LNCaP clone FGC (cell line): ENCODE data around the gene ATP5PO.
"Not testable (repeated sequence)": the region's sequence is repeated elsewhere in the genome, so short reads cannot be mapped to it uniquely, and the experiment has no call there.

Experiments
- DNase-seq: peaks from one replicate; pipeline ENCODE4 v3.0.0-alpha.2; 2011; ENCODE audit warnings: low read depth
- H3K4me3 ChIP-seq: 2 replicates; pipeline ENCODE4 v1.5.1; 2011; ENCODE audit warnings: mild to moderate bottlenecking, low read depth, low read length, control low read depth
- TF ChIP-seq, protein P1 (sequence below): IDR thresholded peaks from 2 replicates; pipeline ENCODE4 v1.5.1; 2012; ENCODE audit warnings: mild to moderate bottlenecking; ENCODE audit not compliant: control insufficient read depth, insufficient read depth; ENCODE audit errors: extremely low read depth

ATP5PO gene

DNA sequence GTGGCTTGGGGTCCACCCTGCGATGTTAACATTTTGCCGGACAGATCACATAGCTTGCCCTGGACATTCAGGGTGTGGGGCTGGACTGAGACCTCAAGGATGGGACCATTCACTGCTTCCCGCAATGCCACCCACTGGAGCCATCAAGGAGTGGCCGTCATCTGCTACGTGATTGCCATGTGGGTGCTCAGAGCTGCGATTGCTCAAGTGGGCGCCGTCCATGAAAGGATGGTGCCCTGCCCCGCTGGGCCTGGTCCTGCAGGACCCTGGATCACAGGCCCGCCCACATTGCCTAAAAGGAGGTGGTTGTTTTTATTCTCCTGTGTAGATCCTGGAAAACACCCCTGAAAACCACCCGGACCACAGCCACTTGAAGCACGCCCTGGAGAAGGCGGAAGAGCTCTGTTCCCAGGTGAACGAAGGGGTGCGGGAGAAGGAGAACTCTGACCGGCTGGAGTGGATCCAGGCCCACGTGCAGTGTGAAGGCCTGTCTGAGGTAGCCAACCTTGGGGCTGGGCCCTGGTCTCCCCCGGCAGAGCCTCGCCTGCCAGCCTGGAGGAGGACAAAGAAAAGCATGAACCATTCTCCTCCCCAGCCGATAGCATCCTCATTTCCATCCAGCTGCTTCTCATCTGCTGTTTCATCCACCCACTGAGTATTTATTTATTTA, 40.4 kb downstream of the ATP5PO start:
- TF ChIP-seq, protein P1, sequence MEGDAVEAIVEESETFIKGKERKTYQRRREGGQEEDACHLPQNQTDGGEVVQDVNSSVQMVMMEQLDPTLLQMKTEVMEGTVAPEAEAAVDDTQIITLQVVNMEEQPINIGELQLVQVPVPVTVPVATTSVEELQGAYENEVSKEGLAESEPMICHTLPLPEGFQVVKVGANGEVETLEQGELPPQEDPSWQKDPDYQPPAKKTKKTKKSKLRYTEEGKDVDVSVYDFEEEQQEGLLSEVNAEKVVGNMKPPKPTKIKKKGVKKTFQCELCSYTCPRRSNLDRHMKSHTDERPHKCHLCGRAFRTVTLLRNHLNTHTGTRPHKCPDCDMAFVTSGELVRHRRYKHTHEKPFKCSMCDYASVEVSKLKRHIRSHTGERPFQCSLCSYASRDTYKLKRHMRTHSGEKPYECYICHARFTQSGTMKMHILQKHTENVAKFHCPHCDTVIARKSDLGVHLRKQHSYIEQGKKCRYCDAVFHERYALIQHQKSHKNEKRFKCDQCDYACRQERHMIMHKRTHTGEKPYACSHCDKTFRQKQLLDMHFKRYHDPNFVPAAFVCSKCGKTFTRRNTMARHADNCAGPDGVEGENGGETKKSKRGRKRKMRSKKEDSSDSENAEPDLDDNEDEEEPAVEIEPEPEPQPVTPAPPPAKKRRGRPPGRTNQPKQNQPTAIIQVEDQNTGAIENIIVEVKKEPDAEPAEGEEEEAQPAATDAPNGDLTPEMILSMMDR: no peak

DNA sequence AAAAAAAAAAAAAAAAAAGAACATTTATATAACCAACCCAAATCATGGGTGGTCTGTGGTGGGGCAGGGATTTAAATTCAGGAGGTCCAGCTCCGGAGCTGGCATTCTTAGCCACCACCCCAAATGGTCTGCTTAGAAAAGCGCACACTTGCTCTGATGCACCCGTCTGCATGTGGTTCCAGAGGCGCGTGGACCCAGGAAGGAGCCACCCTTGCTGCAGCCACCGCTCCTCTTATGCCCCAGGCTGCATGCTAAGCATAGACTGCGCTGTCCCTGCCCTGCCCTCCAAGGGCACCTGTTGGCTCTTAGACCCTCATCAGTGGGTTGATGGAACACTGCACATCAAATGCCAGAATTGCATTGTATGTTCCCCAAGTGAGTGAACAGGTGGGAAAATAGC, 41.4 kb downstream of the ATP5PO start:
- no peak for DNase-seq
- no peak overlapping the region for H3K4me3 ChIP-seq
- TF ChIP-seq, protein P1: no peak

More for the DNA sequence above, 40.4 kb downstream of the ATP5PO start:
- DNase-seq: no peak
- H3K4me3 ChIP-seq: no peak overlapping the region

DNA sequence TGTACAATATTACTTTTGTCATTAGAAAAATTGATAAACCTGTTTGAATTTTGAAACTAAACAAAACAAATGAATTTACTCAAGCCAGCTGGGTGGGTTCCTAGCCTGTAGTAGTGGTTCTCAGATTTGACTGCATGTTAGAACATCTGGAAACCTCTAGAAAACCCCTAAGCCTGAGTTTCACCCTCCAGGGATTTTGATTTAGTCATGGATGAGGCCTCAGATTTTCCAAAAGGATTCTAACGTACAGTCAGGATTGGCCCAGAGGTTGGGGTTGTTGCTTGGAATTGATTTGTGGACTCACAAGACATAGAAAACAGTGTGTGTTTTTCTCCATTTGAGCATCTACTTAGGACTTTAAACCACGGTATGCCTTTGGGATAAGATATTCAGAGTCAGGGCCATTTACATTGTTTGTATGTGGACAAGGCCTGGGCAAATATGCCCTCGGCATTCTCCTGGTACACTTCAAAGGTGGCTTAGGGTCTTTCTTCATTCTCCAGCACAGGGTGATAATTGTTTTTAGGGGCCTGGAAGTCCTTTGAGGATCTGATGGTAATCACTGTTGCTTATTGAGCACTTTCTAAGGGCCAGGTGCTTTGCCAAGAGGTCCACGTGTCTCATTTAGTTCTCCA, 42.6 kb downstream of the ATP5PO start:
- TF ChIP-seq, protein P1: no peak
- DNase-seq: no peak
- no peak overlapping the region for H3K4me3 ChIP-seq

DNA sequence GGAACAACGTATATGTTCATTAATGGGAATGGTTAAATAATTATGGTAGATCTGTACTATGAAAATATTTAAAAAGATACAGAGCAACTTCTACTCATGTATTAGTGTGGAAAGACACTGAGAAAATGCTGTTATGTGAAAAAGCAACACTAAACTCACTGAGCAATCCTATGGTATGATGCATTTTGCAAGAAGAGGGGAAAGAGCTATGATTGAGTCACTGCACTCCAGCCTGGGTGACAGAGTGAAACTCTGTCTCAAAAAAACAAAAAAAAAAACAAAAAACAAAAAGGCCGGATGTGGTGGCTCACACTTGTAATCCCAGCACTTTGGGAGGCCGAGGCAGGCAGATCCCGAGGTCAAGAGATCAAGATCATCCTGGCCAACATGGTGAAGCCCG, 44.4 kb downstream of the ATP5PO start:
- TF ChIP-seq, protein P1: no peak
- DNase-seq: no peak
- H3K4me3 ChIP-seq: no peak overlapping the region

DNA sequence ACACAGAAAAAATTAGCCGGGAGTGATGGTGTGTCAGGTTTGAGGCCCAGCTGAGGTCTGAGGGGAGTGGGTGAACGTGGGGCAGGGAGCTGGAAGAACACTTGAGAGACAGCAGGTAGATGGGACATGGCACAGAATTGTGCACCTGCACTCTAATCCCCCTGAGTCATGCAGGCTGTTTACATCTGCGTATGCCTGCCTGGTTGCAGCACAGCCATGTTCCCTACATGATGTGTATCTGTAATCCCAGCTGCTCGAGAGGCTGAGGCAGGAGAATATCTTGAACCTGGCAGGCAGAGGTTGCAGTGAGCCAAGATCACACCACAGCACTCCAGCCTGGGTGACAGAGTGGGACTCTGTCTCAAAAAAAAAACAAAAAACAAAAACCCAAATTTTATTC, 44.8 kb downstream of the ATP5PO start:
- TF ChIP-seq, protein P1: no peak
- H3K4me3 ChIP-seq: no peak overlapping the region
- DNase-seq: no peak

DNA sequence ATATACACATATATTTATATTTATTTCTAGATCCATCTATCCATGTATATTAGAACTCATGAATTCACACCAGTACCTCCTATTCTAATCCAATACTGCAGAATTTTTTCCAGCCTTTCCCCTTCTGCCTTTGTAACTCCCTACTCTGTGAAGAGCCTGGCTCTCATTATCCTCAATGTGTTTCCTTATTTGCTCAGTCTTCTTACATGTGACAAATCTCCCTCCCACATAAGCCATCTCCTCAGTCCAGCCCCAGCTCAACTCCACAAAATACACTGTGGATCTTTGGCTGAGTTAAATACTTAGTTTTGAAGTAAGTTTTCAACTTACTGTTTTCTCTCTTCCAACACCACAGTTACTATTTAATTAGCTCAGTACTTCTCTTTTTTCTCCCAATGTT, 45.7 kb downstream of the ATP5PO start:
- TF ChIP-seq, protein P1: no peak
- H3K4me3 ChIP-seq: no peak overlapping the region
- DNase-seq: no peak

DNA sequence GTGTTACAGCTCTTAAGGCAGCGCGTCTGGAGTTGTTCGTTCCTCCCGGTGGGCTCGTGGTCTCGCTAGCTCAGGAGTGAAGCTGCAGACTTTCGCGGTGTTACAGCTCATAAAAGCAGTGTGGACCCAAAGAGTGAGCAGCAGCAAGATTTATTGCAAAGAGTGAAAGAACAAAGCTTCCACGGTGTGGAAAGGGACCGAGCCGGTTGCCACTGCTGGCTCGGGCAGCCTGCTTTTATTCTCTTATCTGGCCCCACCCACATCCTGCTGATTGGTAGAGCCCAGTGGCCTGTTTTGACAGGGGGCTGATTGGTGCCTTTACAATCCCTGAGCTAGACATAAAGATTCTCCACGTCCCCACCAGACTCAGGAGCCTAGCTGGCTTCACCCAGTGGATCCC, 47.7 kb downstream of the ATP5PO start:
- not testable (repeated sequence) for H3K4me3 ChIP-seq, DNase-seq
